IPS DF 4.7 (cell line): ENCODE measurements around the gene PPP2R2D.

ENCODE experiments used
- DNase-seq: peaks from one replicate; pipeline ENCODE4 v3.0.0-alpha.2; 2013; ENCODE audit warnings: low spot score; ENCODE audit errors: extremely low read depth

Gene PPP2R2D

GRCh38 chr10:131900350-131901152, at the start of gene PPP2R2D:
PPP2R2D (plus strand) TSS chr10:131901008; CDS start chr10:131901149, 141 bp downstream.
- DNase-seq: peak; percentile 60

DNA sequence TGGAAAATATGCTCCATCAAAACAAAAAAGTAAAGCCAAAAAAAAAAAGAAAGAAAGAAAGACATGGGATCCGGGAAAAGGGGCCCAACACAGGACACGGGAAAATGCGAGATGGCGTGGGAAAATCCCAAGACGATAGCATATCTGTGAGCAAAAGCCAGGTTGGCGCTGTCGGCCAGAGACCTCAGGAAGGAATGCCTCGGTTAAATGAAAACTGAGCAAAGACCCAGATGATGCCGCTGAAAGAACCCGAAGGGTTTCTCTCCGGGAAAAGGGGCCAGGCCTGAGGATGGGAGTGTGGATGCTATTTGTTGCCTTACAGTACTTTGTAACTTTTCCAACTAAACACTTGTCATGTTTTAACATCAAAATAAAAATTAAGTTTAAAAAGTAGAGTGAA, 49.5 kb upstream of the PPP2R2D start:
- no peak for DNase-seq

DNA sequence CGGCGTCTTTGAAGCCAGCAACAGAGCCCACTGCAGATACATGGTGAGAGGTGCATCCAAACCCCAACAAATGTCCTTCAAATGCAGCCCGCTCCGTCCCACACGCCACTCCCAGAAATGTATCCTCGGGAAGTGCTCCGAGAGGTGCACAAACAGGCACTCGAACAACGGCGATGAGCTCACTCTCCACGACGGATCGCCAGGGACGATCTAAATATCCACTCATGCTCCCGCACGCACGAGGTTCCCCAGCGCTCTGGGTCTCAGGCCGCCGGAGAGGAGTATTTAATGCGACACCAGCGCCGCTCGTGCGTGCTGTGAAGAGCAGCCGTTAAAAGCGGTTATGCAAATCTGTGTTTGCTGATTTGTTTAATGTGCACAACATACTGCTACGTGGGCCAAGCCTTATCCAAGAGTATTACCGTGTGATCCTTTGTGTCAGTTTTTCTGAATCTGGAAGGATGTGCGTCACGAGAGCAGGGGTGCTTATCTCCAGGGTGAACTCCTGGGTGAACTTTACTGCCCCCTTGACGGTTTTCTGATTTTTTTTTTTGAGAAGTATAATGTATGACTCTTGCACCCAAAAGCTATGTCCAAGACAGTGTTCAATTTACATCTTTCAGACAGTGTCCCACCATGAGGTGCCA, 48.5 kb upstream of the PPP2R2D start:
- DNase-seq: no peak

GRCh38 chr10:131852823-131853609, 47.8 kb upstream of the PPP2R2D start:
- no peak for DNase-seq

DNA sequence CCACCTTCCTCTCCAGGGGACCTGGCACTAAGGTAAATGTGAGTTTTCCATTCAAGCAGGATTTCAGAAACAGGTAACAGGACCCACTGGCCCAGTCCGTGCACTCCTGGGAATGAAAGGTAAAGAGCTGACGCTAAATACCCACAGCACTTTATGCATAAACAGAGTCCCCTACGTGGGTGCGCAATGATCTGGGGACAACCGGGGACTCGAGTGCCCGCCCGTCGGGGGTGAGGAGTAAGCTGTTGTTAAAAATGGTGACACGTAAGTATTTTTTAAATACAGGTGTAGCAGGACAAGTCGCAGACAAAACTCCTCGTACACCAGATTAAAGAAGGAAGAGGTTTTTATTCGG, 47.2 kb upstream of the PPP2R2D start:
- DNase-seq: no peak

DNA sequence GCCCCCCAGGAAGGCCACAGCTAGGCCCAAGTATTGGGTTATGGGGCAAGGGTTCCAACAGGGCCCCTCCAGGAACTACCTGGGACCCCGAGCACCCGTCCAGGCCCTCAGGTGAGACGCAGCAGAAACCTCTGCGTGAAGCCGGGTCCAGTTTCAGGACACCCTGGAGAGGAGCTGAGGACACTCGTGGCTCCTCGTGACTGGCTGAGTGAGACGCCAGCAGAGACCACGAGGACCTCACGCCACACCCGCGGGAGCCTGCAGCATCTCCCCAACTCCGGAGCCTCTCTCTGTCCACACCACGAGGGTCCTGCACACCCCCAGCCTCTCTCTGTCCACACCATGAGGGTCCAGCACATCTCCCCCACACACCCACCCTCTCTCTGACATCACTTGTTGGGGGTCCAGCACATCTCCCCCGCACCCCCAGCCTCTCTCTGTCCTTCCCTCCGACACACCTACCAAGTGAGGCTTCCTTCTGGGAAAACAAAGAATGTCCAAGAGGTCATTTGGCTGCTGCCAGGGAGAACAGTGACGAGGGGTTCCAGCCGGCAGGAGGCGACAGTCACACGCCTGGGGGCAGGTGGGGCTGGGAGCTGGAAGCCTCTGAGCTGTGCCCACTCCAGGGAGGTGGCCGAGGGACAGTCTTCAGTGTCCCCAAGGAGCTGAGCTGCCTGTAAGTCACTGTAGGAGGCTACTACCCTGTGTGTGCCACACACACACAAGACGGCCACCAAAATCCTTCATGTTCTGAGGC, 46.1 kb upstream of the PPP2R2D start:
- no peak for DNase-seq

GRCh38 chr10:131855461-131856401, 45.1 kb upstream of the PPP2R2D start:
- no peak for DNase-seq

- no peak for DNase-seq
Observed at GRCh38 chr10:131856441-131857094, 44.2 kb upstream of the PPP2R2D start.

DNA sequence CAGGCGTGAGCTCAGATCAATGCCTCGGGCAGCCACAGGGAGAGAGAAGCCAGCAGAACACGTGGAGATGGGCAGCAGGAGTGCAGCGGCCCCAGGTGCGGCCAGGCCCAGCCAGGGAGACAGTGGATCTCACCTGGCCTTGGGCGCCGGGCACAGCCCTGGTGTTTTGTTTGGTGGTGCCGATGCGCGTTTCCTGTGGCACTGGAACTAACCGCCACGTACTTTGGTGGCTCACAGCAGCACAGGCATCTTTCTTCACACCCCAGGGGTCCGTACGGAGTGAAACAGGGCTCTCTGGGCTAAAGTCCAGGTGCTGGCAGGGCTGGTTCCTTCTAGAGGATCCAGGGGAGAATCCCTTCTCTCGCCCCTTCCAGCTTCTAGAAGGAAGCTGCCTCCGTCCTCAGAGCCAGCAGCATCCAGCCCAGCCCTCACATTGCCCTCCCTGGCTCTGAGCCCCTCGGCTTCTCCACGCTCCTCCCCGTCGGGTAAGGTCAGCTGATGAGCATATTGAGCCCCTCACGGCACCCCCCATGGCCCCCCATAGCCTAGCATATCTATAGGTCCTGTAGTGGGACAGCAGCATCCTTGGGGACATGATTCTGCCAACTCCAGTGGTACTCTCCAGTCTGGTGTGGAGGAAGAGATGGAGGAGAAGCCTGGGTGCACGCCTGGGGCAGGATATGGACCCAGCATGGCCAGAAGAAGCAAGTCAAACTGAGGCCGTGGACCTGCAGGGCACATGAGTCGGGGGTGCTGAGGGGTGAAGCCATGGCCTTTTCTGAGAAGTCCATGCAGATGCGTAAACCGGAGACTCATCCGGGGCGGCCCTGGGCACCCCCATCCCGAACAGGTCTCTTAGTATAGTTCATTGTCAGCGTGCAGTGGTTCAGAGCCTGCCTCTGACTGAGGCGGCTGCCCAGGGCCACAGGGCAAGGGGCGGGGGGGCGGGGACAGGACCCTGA, 43.4 kb upstream of the PPP2R2D start:
- DNase-seq: no peak

DNA sequence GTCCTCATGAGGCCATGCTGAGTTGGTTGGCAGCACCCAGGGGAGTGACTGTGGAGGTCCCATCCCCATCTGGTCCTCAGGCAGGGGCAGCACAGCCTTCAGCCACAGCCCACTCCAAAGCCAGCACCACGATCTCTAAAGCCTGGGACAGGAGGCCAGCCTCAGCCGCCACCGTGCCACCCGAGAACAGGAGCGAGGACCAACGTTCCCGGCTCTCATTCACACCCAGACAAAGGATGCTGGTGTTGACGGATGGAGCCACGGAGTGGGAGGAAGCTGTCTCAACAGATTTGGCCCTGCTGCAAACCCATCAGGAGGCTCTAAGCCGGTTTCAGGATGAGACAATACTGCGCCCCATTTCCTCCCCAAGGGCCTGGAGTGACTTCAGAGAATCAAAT, 42.7 kb upstream of the PPP2R2D start:
- DNase-seq: no peak

- no peak for DNase-seq
Observed at GRCh38 chr10:131858583-131859340, 42.0 kb upstream of the PPP2R2D start.

DNA sequence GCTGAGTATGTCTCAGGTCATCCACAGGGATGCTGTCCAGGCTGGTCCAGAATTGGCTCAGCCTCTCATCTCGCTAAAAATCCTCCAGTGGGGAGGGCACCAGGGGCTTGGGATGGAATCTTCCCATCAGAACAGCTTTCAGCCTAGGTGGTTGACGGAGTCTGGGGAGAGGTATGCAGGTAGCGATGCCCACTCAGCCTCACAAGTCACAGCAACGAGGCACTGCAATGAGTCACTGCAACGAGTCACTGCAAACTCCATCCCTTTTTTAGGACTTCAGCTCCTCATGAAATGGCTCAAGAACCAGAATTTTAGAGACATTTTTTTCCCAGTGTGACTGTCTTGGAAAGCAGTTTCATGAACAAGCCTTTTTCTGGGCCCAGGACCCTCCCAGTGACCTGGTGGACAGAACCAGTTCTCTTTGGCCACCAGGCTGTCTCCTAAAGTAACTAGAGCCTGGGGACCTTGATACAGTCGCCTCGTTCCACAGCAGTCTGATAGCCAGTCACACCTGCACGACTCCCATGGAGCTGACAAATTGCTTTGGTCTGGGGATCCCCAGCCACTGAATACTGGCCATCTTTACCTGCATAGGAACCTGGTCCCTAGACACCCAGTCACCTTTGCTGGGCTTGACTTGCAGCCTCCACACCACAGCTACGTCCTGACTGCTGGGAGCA, 41.3 kb upstream of the PPP2R2D start:
- DNase-seq: no peak

- DNase-seq: no peak
Observed at GRCh38 chr10:131860311-131860710, 40.5 kb upstream of the PPP2R2D start.

DNA sequence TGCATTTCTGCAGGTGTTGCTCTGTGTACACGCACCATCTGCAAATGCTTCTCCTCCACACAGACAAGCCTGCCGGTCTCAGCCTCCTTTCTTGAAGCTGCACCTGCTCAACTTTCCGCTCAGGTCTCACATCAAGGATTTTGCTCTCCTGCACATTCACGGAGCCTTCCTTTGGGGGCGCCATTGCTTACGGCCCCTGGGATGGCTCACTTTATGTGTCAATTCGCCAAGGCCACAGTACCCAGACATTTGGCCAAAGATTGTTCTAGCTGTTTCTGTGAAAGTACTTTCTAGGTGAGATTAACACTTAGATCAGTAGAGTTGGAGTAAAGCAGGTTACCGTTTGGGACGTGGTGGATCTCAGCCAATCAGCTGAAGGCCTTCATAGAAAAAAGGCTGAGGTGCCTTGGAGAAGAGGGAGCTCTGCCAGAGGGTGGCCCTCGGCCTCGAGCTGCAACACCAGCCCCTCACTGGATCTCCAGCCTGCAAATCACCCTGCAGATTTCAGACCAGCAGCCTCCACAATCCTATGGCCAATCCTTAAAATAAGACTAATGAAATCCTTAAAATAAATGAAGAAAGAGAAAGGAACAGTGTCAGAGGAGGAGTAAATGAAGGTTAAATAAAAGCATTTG, 39.9 kb upstream of the PPP2R2D start:
- DNase-seq: no peak

GRCh38 chr10:131862548-131862947, 38.3 kb upstream of the PPP2R2D start:
- no peak for DNase-seq

DNA sequence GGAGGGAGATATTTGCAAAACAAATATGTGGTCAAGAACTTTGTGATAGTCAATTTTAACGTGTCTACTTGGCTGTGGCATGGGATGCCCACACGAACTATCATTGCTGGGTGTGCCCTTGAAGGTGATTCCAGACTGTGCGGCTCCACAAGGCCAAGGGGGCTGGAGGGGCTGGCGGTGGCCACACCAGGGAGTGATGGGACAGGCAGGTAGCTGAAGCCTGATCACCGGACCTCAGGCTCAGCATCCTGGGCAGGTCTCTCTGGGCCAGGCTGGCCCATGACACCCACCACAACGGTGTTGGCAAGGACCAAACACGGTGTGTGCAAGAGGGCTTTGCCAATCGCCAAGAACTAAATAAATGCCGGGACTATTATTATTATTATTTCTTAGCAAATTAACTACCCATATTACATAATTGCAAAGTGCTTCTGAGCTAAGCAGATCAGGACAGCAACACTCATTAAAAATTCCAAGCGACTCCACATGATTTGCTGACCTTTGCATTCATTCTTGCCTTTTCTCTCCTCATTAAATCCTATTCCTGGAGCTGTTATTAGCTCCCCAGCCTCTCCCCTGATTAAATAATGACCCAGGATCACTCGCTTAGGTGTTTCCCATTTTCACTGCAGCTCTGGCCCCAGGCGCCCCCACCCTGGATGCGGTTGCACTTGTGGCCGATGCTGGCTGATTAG, 35.4 kb upstream of the PPP2R2D start:
- DNase-seq: no peak
